ENCODE measurements around the gene SCD5.

DNA sequence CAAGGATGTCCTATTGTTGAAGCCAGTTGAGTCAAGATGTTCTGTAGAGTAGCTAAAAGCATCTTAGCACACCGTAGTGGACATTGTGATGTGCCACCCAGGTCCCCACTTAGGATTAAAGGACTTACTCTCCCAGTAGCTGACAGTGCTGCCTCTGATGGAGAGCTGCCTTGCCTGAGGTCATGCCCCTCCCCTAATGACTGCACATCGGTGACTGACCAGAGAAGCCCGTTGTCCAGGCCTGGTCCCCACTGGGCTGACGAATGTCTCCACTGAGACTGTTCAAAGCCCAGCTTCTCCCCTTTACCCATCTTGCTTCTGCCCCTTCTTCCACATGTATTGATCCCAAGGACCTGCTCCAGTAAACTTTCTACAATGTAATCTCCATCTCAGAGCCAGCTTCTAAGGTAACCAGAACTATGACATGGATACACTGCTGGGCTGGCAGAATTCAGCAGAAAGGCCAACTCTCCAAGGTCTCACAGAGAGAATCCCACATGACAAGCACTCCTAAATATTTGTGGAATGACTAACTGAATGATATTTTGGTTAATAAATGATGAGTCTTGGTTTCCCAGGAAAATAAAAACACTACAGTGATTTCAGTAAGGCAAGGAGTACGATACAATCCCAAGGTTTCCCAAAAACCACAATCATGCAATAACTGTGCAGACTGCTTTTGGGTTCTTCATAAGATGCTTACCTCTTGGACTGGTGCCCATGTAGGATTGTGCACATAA lies 154.4 kb downstream of the SCD5 start:
- TF ChIP-seq, protein P1, sequence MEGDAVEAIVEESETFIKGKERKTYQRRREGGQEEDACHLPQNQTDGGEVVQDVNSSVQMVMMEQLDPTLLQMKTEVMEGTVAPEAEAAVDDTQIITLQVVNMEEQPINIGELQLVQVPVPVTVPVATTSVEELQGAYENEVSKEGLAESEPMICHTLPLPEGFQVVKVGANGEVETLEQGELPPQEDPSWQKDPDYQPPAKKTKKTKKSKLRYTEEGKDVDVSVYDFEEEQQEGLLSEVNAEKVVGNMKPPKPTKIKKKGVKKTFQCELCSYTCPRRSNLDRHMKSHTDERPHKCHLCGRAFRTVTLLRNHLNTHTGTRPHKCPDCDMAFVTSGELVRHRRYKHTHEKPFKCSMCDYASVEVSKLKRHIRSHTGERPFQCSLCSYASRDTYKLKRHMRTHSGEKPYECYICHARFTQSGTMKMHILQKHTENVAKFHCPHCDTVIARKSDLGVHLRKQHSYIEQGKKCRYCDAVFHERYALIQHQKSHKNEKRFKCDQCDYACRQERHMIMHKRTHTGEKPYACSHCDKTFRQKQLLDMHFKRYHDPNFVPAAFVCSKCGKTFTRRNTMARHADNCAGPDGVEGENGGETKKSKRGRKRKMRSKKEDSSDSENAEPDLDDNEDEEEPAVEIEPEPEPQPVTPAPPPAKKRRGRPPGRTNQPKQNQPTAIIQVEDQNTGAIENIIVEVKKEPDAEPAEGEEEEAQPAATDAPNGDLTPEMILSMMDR (IDR thresholded peaks at IDR 0.05; ENCODE audit: low read length), result no peak
- TF ChIP-seq EZH2phosphoT487 (IDR thresholded peaks at IDR 0.05; ENCODE audit: low read length) (no peak), EZH2 (optimal IDR thresholded peaks at IDR 0.05; ENCODE audit: low read depth, low read length) (no peak)
